ENCODE measurements around the gene FARS2.

DNA sequence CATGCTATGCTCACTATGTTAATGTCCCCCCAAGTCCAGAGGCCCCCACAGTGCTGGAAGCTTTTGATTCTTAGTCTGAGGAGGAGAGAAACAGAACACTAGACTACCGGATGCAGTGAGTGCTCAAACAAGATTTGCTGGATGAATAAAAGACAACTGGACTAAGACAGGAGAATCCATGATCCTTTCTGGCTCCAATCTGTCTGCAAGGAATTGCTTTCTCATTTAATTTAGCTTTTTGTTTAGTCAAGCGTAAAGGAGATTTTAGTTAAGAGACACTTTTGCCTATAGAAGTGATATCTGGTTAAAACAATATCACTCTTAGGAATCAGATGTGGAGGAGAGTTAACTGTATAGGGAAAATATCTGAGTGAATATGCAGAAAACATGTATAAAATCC lies 14.1 kb upstream of the FARS2 start:
- TF ChIP-seq, protein P1, sequence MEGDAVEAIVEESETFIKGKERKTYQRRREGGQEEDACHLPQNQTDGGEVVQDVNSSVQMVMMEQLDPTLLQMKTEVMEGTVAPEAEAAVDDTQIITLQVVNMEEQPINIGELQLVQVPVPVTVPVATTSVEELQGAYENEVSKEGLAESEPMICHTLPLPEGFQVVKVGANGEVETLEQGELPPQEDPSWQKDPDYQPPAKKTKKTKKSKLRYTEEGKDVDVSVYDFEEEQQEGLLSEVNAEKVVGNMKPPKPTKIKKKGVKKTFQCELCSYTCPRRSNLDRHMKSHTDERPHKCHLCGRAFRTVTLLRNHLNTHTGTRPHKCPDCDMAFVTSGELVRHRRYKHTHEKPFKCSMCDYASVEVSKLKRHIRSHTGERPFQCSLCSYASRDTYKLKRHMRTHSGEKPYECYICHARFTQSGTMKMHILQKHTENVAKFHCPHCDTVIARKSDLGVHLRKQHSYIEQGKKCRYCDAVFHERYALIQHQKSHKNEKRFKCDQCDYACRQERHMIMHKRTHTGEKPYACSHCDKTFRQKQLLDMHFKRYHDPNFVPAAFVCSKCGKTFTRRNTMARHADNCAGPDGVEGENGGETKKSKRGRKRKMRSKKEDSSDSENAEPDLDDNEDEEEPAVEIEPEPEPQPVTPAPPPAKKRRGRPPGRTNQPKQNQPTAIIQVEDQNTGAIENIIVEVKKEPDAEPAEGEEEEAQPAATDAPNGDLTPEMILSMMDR (conservative IDR thresholded peaks at IDR 0.05; ENCODE audit: low read depth, low read length), result no peak
- TF ChIP-seq EZH2 (IDR thresholded peaks at IDR 0.05; ENCODE audit: borderline replicate concordance, low read depth, low read length, poor library complexity, severe bottlenecking), result no peak

Measured in A673 (cell line).